DOHH2 (cell line): Measurements from ENCODE around the gene ATP2B3.

Experiments
- EZH2phosphoT487 ChIP-seq: fragments of 200-600 bp; sonication (generic); IDR thresholded peaks from 2 replicates; pipeline ENCODE4 v1.6.1; 2017; ENCODE audit warnings: borderline replicate concordance, mild to moderate bottlenecking, antibody characterized with exemption, low read length, moderate library complexity, mixed read lengths
- TF ChIP-seq, protein P1 (sequence below): fragments of 200-600 bp; sonication (generic); IDR thresholded peaks from one replicate; pipeline ENCODE4 v1.5.1; 2014; ENCODE audit warnings: antibody characterized with exemption, mild to moderate bottlenecking, low read depth, low read length; ENCODE audit not compliant: poor library complexity, severe bottlenecking

DNA sequence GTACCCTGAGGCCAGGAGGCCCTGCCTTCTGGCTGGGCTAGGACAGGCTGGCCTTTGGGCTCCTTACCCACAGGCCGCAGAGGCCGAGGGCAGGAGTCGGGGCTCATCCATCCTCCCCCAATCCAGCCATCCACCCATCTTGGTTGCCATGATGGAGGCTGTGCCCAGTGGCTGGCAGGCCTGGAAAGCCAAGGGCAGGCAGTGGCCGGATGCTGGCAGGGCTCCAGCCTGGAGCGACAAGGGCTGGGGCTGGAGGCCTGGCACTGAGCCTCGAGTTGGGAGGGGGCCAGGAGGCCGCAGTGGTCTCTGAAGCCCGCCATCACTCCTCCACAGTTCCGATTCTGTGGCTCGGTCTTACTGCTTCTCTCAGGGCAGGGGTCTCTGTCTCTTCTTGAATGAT lies 31.3 kb upstream of the ATP2B3 start:
- TF ChIP-seq, protein P1, sequence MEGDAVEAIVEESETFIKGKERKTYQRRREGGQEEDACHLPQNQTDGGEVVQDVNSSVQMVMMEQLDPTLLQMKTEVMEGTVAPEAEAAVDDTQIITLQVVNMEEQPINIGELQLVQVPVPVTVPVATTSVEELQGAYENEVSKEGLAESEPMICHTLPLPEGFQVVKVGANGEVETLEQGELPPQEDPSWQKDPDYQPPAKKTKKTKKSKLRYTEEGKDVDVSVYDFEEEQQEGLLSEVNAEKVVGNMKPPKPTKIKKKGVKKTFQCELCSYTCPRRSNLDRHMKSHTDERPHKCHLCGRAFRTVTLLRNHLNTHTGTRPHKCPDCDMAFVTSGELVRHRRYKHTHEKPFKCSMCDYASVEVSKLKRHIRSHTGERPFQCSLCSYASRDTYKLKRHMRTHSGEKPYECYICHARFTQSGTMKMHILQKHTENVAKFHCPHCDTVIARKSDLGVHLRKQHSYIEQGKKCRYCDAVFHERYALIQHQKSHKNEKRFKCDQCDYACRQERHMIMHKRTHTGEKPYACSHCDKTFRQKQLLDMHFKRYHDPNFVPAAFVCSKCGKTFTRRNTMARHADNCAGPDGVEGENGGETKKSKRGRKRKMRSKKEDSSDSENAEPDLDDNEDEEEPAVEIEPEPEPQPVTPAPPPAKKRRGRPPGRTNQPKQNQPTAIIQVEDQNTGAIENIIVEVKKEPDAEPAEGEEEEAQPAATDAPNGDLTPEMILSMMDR: no peak
- no peak for TF ChIP-seq EZH2phosphoT487
